Testis (tissue), 3 donors: ENCODE results near the gene DPP6. TPM values are rescaled to one million over a fixed set of nuclear protein-coding genes. Genes with fewer than 3 reads are reported as not detected.

Experiments
- DNase-seq: peaks from one replicate; pipeline ENCODE4 v3.0.0-alpha.2; 2019
- H3K27ac ChIP-seq, 2 donors: fragments of 200-600 bp; sonication (generic); one replicate each; pipeline ENCODE4 v1.5.1; 2019
- H3K27me3 ChIP-seq: fragments of 200-600 bp; sonication (generic); one replicate; pipeline ENCODE4 v1.5.1; 2019
- H3K36me3 ChIP-seq: fragments of 200-600 bp; sonication (generic); one replicate; pipeline ENCODE4 v1.5.1; 2017; ENCODE audit warnings: low read depth; ENCODE audit errors: missing control alignments
- H3K4me1 ChIP-seq: fragments of 200-600 bp; sonication (generic); one replicate; pipeline ENCODE4 v1.5.1; 2019
- H3K4me3 ChIP-seq, 2 donors: fragments of 200-600 bp; sonication (generic); one replicate each; pipeline ENCODE4 v1.5.1; 2017 to 2019
- H3K9me3 ChIP-seq: fragments of 200-600 bp; sonication (generic); one replicate; pipeline ENCODE4 v1.5.1; 2017
- CTCF ChIP-seq, 3 experiments: fragments of 450-650 bp in 2 of 3; fragments of 200-600 bp in 1 of 3; sonication (generic) in 1 of 3; IDR thresholded peaks; one replicate each; pipeline ENCODE4 v1.5.1; 2016 to 2019; ENCODE audit warnings: antibody characterized with exemption in 3 of 3, mild to moderate bottlenecking in 2 of 3, moderate library complexity in 1 of 3
- POLR2A ChIP-seq: fragments of 450-650 bp; IDR thresholded peaks from one replicate; pipeline ENCODE4 v1.6.1; 2017; ENCODE audit warnings: antibody characterized with exemption, mild to moderate bottlenecking, moderate library complexity
- WGBS, 2 donors: methylation state at CpG; one replicate each; pipeline ENCODE4 v1.1.5; 2018; 5-methylcytosine and 5-hydroxymethylcytosine counted together
- intact Hi-C: fragments of 100-400 bp; cut with DNase I; formaldehyde crosslinking; loops from one replicate; pipeline ENCODE4 v1.15.1; 2023; ENCODE audit warnings: low total_unique reads
- polyA plus RNA-seq: library from polyadenylated mRNA; stranded (reverse); fragments of 350-450 nt; fragmentation: Illumina TruSeq; extraction: RNeasy Lipid Tissue Mini Kit (QIAGEN cat#74804); gene quantifications from one replicate; pipeline ENCODE4 v1.2.3, GENCODE V29; 2014; ENCODE audit warnings: low read depth, low replicate concordance; ENCODE audit not compliant: insufficient read depth
- total RNA-seq, 2 donors: library from RNA; depleted of rRNA; stranded (reverse); fragments of >200 nt; gene quantifications; one replicate each; pipeline ENCODE4 v1.2.3, GENCODE V29; 2016

The DPP6 gene
- total and polyA plus RNA-seq, 3 donors from 2014 or later: 26.0 to 78.3 (median 52.8) TPM

DNA sequence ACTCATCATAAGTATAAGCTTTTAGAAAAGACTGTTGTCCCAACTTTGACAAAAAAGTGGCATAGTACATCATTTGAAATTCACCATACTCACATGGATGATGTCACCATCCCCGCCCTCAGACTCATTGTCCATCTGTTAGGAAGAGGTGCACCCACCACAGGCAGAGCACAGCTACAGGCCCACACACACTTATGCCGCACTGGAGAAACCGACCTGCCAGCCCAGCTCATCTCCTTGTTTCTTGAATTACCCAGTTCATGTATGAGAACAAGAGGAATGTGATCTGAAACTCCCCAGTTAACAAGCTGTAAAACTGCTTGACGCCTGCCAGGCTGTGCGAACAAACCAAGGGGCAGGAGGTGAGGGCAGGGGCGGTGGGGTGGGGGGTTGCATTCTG is 312.0 kb downstream of the DPP6 start:
- WGBS, 2 donors: 69 to 70% methylated on average over 6 of the region's 6 CpGs
- no peaks in the 10 kb centered on the region for H3K4me1 ChIP-seq
- H3K27ac ChIP-seq: no peak overlapping the region
- DNase-seq: no peak
- H3K4me3 ChIP-seq: no peak overlapping the region
- no peaks in the 10 kb centered on the region for H3K9me3 ChIP-seq
- intact Hi-C loops: no loop called here
- no peak for TF ChIP-seq CTCF (IDR thresholded peaks at IDR 0.05)
- no peaks in the 10 kb centered on the region for H3K27me3 ChIP-seq
- no peaks in the 10 kb centered on the region for H3K36me3 ChIP-seq

DNA sequence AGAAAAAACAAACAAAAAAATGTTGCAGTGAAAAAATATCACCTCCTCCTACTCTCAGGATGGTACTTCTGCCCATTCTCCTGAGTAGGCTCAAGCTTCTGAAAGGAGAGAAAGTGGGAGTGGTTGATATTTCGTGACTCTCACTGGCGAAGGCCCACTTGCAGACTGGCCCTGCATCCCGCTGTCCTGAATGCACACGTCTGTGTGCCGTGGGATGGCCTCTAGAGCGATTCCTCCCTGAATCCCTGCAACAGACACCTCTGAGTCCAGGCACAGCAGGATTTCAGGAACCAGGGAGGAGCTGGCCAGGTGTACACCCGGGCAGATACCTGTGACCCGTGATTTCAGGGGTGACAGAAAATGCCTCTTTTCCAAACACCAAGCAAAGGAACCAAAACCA is 319.2 kb downstream of the DPP6 start:
- H3K4me1 ChIP-seq: no peaks in the 10 kb centered on the region
- H3K36me3 ChIP-seq: no peaks in the 10 kb centered on the region
- no peak for TF ChIP-seq CTCF (IDR thresholded peaks at IDR 0.05)
- TF ChIP-seq POLR2A: no peak
- H3K27me3 ChIP-seq: no peaks in the 10 kb centered on the region
- H3K9me3 ChIP-seq: no peaks in the 10 kb centered on the region
- 80 to 82% methylated on average over 8 of the region's 8 CpGs for WGBS, 2 donors
- H3K4me3 ChIP-seq: no peak overlapping the region
- H3K27ac ChIP-seq: no peak overlapping the region
- intact Hi-C loops: no loop called here
- DNase-seq: no peak

DNA sequence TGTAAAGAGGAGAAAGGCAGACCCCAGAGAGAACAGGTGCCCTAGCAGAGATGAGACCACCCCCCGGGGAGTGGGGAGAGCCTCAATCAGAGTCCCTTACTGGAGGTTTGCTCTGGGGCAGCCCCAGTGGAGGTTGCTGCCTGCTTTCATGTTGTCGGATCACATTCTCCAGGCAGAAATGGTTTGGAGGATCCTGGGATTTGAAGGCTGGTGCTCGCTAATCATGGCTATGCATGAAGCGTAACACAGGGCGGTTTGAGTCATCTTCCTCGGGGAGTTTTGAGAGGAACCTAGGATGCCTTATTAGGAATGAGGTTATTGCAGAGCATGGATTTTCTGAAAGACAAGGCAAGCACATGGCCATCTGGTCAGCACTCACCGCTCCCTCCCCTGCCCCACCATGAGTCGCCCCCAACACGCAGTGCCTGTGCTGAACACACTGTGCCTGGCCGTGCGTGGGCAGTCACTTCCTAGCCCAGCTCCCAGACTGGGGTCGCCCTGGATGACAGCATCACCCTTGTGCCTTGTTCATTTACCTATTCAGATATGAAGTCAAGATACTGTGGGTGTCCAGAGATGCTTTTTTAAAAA is 319.9 kb downstream of the DPP6 start:
- Histone ChIP-seq H3K27me3 (no peaks in the 10 kb centered on the region), H3K27ac (no peak overlapping the region), H3K9me3 (no peaks in the 10 kb centered on the region), H3K4me3 (no peak overlapping the region), H3K36me3 (no peaks in the 10 kb centered on the region), H3K4me1 (no peaks in the 10 kb centered on the region)
- intact Hi-C loops: no loop called here
- WGBS, 2 donors: 52 to 55% methylated on average over 12 of the region's 12 CpGs
- TF ChIP-seq POLR2A (no peak), CTCF (IDR thresholded peaks at IDR 0.05) (no peak)
- no peak for DNase-seq

DNA sequence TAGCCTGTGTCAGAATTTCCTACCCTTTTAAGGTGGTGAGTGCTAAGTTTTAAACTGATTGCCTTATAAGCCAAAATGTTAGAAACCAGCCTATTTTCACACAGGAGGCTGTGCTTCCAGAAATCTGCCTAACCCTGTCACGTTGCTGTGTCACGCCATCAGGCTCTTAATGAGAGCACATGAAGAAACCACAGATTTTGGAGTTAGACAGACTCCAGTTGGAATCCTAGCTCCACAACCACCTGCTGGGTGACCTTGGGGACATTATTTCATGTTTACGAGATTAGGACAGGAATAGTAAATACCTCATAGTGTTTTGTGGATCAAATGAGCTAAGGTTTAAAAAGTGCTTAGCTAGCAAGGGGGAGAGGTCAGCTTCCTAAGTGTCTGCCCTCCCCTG is 321.8 kb downstream of the DPP6 start:
- no peaks in the 10 kb centered on the region for H3K27me3 ChIP-seq
- 61 to 75% methylated on average over 3 of the region's 3 CpGs for WGBS, 2 donors
- no peak overlapping the region for H3K4me3 ChIP-seq
- H3K36me3 ChIP-seq: no peaks in the 10 kb centered on the region
- no peak overlapping the region for H3K27ac ChIP-seq
- H3K4me1 ChIP-seq: no peaks in the 10 kb centered on the region
- intact Hi-C loops: no loop called here
- DNase-seq: no peak
- TF ChIP-seq CTCF (IDR thresholded peaks at IDR 0.05) (no peak), POLR2A (no peak)
- H3K9me3 ChIP-seq: no peaks in the 10 kb centered on the region

DNA sequence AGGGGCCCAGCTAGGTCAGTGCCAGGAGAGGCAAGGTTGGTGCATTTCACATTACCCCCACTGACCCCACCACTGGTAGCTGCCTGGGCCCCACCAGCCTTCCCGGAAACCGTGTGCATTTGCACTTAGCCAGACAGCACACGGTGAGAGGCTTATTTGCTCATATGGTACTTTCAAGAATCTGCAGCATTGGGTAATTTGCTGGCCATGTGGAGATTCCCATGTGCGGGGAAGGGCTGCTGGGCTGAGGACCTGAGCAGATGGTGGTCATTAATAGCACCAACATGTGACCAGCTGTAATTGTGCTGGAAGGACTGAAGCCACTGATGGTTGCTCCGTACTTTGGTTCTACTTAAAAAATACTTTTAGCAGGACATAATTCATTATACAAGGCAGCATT is 323.8 kb downstream of the DPP6 start:
- H3K27ac ChIP-seq: no peak overlapping the region
- WGBS, 2 donors: 84 to 94% methylated on average over 5 of the region's 5 CpGs
- H3K4me3 ChIP-seq: no peak overlapping the region
- DNase-seq: no peak
- intact Hi-C loops: no loop called here
- no peaks in the 10 kb centered on the region for H3K4me1 ChIP-seq
- no peaks in the 10 kb centered on the region for H3K9me3 ChIP-seq
- no peaks in the 10 kb centered on the region for H3K36me3 ChIP-seq
- H3K27me3 ChIP-seq: no peaks in the 10 kb centered on the region
- TF ChIP-seq POLR2A: no peak
- TF ChIP-seq CTCF (IDR thresholded peaks at IDR 0.05): no peak
